Renal pelvis (tissue), 4 donors: ENCODE data around the gene INPPL1. TPM values are rescaled to one million over a fixed set of nuclear protein-coding genes. Genes with fewer than 3 reads are reported as not detected.

Experiments used
- DNase-seq: peaks from one replicate; pipeline ENCODE4 v3.0.0-alpha.2; 2013
- polyA plus RNA-seq, 3 donors: library from polyadenylated mRNA; unstranded; fragments of 120-200 nt; gene quantifications; one replicate each; pipeline ENCODE4 v1.2.1, GENCODE V29; 2013; ENCODE audit not compliant: insufficient read length in 3 of 3

INPPL1 gene
- polyA plus RNA-seq, 3 donors, result 161 to 188 (median 168) TPM

DNA sequence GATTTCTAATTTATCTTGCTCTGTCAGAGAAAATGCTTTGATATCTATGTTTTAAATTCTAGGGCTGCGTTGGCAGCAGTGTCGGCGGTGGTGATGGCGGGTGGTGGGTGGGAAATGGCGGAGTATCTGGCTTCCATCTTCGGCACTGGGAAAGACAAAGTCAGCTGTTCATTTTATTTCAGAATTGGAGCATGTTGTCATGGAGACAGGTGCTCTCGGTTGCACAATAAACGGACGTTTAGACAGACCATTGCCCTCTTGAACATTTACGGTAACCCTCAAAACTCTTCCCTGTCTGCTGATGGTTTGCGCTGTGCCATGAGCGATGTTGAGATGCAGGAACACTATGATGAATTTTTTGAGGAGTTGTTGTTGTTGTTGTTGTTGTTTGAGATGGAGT is 55.5 kb downstream of the INPPL1 start:
- DNase-seq, result no peak

DNA sequence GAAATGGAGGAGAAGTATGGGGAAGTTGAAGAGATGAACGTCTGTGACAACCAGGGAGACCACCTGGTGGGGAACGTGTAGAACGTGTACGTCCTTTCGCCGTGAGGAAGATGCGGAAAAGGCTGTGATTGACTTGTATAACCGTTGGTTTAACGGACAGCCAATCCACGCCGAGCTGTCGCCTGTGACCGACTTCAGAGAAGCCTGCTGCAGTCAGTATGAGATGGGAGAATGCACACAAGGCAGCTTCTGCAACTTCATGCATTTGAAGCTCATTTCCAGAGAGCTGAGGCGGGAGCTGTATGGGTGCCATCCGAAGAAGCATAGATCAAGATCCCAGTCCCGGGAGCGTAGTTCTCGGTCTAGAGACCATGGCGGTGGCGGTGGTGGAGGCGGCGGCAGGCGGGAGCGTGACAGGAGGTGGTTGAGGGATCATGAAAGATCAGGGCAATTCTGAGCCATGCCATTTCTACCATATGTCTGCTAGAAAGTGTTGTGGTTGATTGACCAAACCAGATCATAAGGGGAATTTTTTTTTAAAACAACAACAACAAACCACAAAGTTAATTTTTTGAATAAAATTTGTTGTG is 56.3 kb downstream of the INPPL1 start:
- DNase-seq, result no peak

DNA sequence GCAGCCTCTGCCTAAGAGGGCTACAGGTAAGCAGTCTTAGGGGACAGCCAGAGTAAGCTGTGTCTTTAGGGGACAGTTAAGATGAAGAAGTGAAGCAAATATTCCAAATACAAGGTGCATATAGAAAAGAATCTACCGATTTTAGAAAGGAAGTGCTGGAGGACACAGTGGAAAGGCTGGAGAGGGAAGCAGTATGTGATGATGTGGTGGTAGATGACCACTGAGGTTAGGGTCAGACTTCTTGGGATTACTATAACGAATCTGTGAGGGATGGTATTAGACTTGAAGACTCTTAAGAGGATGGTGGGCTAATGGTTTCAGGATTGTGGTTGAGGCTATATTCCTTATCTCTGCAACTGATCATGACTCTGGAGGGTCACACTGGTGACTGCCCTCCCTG is 59.4 kb downstream of the INPPL1 start:
- no peak for DNase-seq

DNA sequence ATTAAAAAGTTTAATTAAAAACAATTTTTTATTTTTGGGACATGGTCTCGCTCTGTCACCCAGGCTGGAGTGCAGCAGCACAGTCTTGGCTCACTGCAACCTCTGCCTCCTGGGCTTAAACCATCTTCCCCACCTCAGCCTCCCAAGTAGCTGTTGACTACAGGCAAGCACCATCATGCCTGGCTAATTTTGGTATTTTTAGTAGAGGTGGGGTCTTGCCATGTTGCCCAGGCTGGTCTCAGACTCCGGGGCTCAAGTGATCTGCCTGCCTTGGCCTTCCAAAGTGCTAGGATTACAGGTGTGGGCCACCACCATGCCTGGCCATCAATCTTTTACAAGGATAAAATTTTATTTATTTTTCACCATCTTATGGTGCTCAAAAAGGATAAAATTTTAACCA is 62.7 kb downstream of the INPPL1 start:
- no peak for DNase-seq

Other genes starting within 250 kb of the INPPL1 start
- 10 to 100 TPM in 2 of 3 donors, 1 to 10 TPM in 1; 8.1 to 16.5 (median 11.6) TPM for gene IL18BP, start 225.9 kb upstream of the INPPL1 start, polyA plus RNA-seq
- gene NUMA1, start 144.2 kb upstream of the INPPL1 start, polyA plus RNA-seq, result 100 to 1,000 TPM; 289 to 335 (median 305) TPM
- 10 to 100 TPM; 22.3 to 37.0 (median 35.1) TPM for gene LRRC51, start 143.9 kb upstream of the INPPL1 start, polyA plus RNA-seq
- gene LAMTOR1, start 121.5 kb upstream of the INPPL1 start, polyA plus RNA-seq, result 100 to 1,000 TPM; 123 to 133 (median 128) TPM
- not detected for gene TOMT, start 118.8 kb upstream of the INPPL1 start, polyA plus RNA-seq
- 10 to 100 TPM; 49.3 to 59.0 (median 50.4) TPM for gene ANAPC15, start 112.1 kb upstream of the INPPL1 start, polyA plus RNA-seq
- gene FOLR3, start 89.0 kb upstream of the INPPL1 start, polyA plus RNA-seq, result 1 to 10 TPM; 1.6 to 2.8 (median 2.2) TPM
- gene FOLR1, start 32.6 kb upstream of the INPPL1 start, polyA plus RNA-seq, result 10 to 100 TPM; 57.5 to 59.1 (median 57.9) TPM
- 10 to 100 TPM in 2 of 3 donors, 1 to 10 TPM in 1; 7.9 to 14.7 (median 10.1) TPM for gene FOLR2, start 8.0 kb upstream of the INPPL1 start, polyA plus RNA-seq
- gene PHOX2A, start 19.4 kb downstream of the INPPL1 start, polyA plus RNA-seq, result not detected
- gene CLPB, start 209.8 kb downstream of the INPPL1 start, polyA plus RNA-seq, result 10 to 100 TPM; 12.3 to 15.7 (median 14.5) TPM